Chondrocyte (in vitro differentiated cells): Measurements from ENCODE around the gene RPTN. TPM values are rescaled to one million over a fixed set of nuclear protein-coding genes. Genes with fewer than 3 reads are reported as not detected.

Source experiments
- DNase-seq: peaks from one replicate; pipeline ENCODE4 v3.0.0; 2021; ENCODE audit warnings: mixed read lengths, low spot score
- H3K27ac Mint-ChIP-seq: one replicate; pipeline ENCODE4 v1.8.0; 2021; ENCODE audit warnings: mild to moderate bottlenecking, moderate library complexity, mixed read lengths; ENCODE audit not compliant: unreplicated experiment
- H3K27me3 Mint-ChIP-seq: 2 replicates; pipeline ENCODE4 v1.8.0; 2021; ENCODE audit warnings: low read depth, mixed read lengths
- H3K36me3 Mint-ChIP-seq: 2 replicates; pipeline ENCODE4 v1.8.0; 2021; ENCODE audit warnings: low read depth, mixed read lengths
- H3K4me1 Mint-ChIP-seq: 2 replicates; pipeline ENCODE4 v1.8.0; 2021; ENCODE audit warnings: low read depth, mild to moderate bottlenecking, mixed read lengths
- H3K4me3 Mint-ChIP-seq: one replicate; pipeline ENCODE4 v1.8.0; 2021; ENCODE audit warnings: mild to moderate bottlenecking, moderate library complexity, mixed read lengths; ENCODE audit not compliant: unreplicated experiment
- H3K9me3 Mint-ChIP-seq: 2 replicates; pipeline ENCODE4 v1.8.0; 2021; ENCODE audit warnings: low read depth, mixed read lengths
- total RNA-seq: library from RNA; stranded (reverse); gene quantifications from 3 replicates; pipeline ENCODE4 v1.2.1, GENCODE V29; 2021
- TF ChIP-seq, protein P1 (sequence below): fragments of 200-600 bp; sonication (generic); IDR thresholded peaks from 2 replicates; pipeline ENCODE4 v1.5.0; 2021; ENCODE audit warnings: antibody characterized with exemption, mild to moderate bottlenecking, moderate library complexity

Gene RPTN
- total RNA-seq, 1 donor from 2014 or later: not detected

GRCh38 chr1:152169366-152170025 lies 10.5 kb upstream of the RPTN start:
- H3K4me1 Mint-ChIP-seq: no peaks in the 10 kb centered on the region
- H3K36me3 Mint-ChIP-seq: no peaks in the 10 kb centered on the region
- H3K27me3 Mint-ChIP-seq: peaks cover 47% of the 10 kb centered on the region
- no peaks in the 10 kb centered on the region for H3K9me3 Mint-ChIP-seq
- no peak for DNase-seq
- TF ChIP-seq, protein P1, sequence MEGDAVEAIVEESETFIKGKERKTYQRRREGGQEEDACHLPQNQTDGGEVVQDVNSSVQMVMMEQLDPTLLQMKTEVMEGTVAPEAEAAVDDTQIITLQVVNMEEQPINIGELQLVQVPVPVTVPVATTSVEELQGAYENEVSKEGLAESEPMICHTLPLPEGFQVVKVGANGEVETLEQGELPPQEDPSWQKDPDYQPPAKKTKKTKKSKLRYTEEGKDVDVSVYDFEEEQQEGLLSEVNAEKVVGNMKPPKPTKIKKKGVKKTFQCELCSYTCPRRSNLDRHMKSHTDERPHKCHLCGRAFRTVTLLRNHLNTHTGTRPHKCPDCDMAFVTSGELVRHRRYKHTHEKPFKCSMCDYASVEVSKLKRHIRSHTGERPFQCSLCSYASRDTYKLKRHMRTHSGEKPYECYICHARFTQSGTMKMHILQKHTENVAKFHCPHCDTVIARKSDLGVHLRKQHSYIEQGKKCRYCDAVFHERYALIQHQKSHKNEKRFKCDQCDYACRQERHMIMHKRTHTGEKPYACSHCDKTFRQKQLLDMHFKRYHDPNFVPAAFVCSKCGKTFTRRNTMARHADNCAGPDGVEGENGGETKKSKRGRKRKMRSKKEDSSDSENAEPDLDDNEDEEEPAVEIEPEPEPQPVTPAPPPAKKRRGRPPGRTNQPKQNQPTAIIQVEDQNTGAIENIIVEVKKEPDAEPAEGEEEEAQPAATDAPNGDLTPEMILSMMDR: no peak
- H3K27ac Mint-ChIP-seq: no peak overlapping the region
- H3K4me3 Mint-ChIP-seq: no peak overlapping the region

- Mint-ChIP-seq H3K4me3 (no peak overlapping the region), H3K4me1 (no peaks in the 10 kb centered on the region), H3K9me3 (no peaks in the 10 kb centered on the region), H3K27ac (no peak overlapping the region), H3K36me3 (no peaks in the 10 kb centered on the region), H3K27me3 (peaks cover 40% of the 10 kb centered on the region)
- DNase-seq: no peak
- TF ChIP-seq, protein P1: no peak
Measured at GRCh38 chr1:152168535-152168868, 9.5 kb upstream of the RPTN start.

DNA sequence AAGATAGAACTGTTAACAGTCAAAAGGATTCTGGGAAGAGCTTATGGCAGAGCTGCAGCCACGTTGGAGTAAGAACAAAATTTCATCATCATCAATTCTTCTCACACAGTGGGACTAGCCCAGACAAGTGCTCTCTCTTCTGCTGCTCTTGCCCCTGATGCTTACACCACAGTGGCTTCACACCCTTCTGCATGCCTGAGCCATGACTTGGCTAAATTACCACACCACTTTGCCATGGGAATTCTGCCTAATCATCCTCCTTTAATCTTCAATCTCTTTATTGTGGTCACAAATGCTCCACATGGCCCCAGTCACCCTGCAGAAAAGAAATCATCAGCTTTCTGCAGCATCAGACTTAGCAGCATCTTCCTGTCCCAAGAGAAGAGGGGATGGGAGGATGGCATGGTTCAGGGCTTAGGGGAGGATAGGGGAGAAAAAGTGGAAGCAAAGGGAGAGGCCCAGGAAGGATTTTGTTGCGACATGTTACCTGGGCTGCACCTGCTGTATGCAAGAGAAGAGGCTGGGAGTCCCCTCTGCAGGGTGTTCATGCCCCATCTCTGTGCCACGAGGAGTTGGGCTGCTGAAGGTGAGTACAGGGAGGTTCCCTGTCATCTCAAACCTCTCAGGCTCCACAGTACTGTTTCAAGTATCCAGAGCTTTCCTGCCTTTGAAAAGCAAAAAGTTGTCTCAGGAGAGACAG lies 9.0 kb upstream of the RPTN start:
- no peaks in the 10 kb centered on the region for H3K36me3 Mint-ChIP-seq
- TF ChIP-seq, protein P1: no peak
- no peak for DNase-seq
- H3K27me3 Mint-ChIP-seq: peaks cover 35% of the 10 kb centered on the region
- peaks cover 3% of the 10 kb centered on the region for H3K4me1 Mint-ChIP-seq
- H3K4me3 Mint-ChIP-seq: no peak overlapping the region
- peak overlapping the region; percentile 12 for H3K27ac Mint-ChIP-seq
- no peaks in the 10 kb centered on the region for H3K9me3 Mint-ChIP-seq

DNA sequence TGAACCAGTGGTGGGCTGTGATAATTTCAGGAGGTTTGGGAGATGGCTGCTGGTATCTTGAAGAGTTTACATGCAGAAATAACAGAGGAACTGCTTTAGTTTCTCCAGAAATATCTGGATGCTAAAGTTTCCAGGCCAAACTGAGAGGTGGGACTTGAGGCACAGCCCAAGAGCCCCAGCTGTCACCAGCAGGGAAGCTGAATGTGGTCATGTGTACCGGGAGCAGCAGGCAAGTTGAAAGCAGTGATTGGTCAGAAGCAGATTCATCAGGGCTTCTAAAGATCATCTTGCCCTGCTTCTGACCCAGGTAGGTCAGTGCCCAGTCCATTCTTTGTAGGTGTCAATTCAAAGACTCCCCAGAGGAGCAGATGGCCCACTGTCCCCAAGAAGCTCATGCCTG lies 7.9 kb upstream of the RPTN start:
- peaks cover 7% of the 10 kb centered on the region for H3K4me1 Mint-ChIP-seq
- no peaks in the 10 kb centered on the region for H3K36me3 Mint-ChIP-seq
- H3K4me3 Mint-ChIP-seq: no peak overlapping the region
- DNase-seq: no peak
- H3K9me3 Mint-ChIP-seq: no peaks in the 10 kb centered on the region
- H3K27ac Mint-ChIP-seq: no peak overlapping the region
- peaks cover 33% of the 10 kb centered on the region for H3K27me3 Mint-ChIP-seq
- TF ChIP-seq, protein P1: no peak

DNA sequence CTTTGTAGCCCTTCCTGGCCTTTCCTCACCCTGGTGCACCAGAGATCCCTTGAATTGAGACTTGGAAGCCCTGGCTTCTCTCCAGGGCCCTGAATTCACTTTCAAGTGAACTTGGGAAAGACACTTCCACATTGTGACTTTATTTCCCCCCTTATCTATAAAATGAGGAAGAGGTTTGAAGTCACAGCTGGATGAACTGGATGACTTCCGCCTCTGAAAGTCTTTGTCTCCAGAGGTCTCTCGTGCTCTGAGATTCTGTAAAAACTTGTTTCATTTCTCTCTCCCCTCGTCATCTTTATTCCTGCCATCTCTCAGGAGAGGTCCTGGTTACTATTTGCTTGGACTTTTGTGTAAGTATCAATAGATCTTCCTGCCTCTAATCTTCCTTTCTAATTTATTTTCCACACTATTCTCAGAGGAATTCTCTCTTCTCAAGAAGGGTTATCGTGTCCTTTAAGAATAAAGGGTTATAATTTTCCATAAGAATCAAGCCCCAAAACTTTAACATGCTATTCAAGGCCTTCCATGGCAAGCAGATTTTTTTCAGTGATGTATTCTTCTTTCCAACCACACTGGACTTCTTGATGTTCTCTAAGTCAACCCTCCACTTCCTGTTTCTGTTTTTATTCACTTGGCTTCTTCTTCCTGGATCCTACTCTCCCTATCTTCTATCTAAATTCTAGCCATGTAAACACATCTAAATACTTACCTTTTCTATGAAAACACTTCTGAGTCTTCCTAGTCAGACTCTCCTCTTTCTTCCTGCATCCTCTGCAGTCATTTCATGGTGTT lies 6.5 kb upstream of the RPTN start:
- no peak overlapping the region for H3K4me3 Mint-ChIP-seq
- DNase-seq: no peak
- H3K36me3 Mint-ChIP-seq: no peaks in the 10 kb centered on the region
- no peak overlapping the region for H3K27ac Mint-ChIP-seq
- no peaks in the 10 kb centered on the region for H3K9me3 Mint-ChIP-seq
- H3K27me3 Mint-ChIP-seq: peaks cover 30% of the 10 kb centered on the region
- TF ChIP-seq, protein P1: no peak
- peaks cover 7% of the 10 kb centered on the region for H3K4me1 Mint-ChIP-seq
